Measurements from ENCODE around the gene MAP2K4.

- TF ChIP-seq CTCF (conservative IDR thresholded peaks at IDR 0.05; ENCODE audit: low read depth, low read length) (no peak), EZH2 (IDR thresholded peaks at IDR 0.05; ENCODE audit: borderline replicate concordance, low read depth, low read length, poor library complexity, severe bottlenecking) (no peak)
Observed at GRCh38 chr17:12035673-12036072, 15.0 kb downstream of the MAP2K4 start.
